Activated T-helper 17 cell treated with anti-CD3 and anti-CD28 coated beads, Interleukin-2, amount 50 U/mL, for 72 hours (primary cell): ENCODE data around the gene ZNF672. TPM values are rescaled to one million over a fixed set of nuclear protein-coding genes. Genes with fewer than 3 reads are reported as not detected.

Source experiments
- ATAC-seq: fragments of 150-1000 bp; cut with Tn5 transposase; replicated peaks from 2 replicates; pipeline ENCODE4 v1.10.0; 2021; ENCODE audit warnings: mild to moderate bottlenecking, moderate library complexity
- H3K27ac Mint-ChIP-seq: one replicate; pipeline ENCODE4 v1.8.0; 2022; ENCODE audit warnings: mixed read lengths
- H3K27me3 Mint-ChIP-seq: one replicate; pipeline ENCODE4 v1.8.0; 2022; ENCODE audit warnings: mixed read lengths
- H3K36me3 Mint-ChIP-seq: one replicate; pipeline ENCODE4 v1.8.0; 2022; ENCODE audit warnings: low read depth, mild to moderate bottlenecking, mixed read lengths
- H3K4me1 Mint-ChIP-seq: one replicate; pipeline ENCODE4 v1.8.0; 2022; ENCODE audit warnings: mixed read lengths
- H3K4me3 Mint-ChIP-seq: one replicate; pipeline ENCODE4 v1.8.0; 2022; ENCODE audit warnings: mild to moderate bottlenecking, mixed read lengths
- H3K9me3 Mint-ChIP-seq: one replicate; pipeline ENCODE4 v1.8.0; 2022; ENCODE audit warnings: mixed read lengths
- total RNA-seq, 2 donors: library from RNA; stranded (reverse); gene quantifications; one replicate each; pipeline ENCODE4 v1.2.3, GENCODE V29; 2022

The ZNF672 gene
- total RNA-seq, 2 donors from 2014 or later, result 36.1 to 38.8 TPM

- Mint-ChIP-seq H3K27me3 (no peaks in the 10 kb centered on the region), H3K36me3 (peaks cover 9% of the 10 kb centered on the region), H3K9me3 (no peaks in the 10 kb centered on the region), H3K27ac (peak overlapping the region; percentile 90), H3K4me3 (no peak overlapping the region), H3K4me1 (peaks cover 11% of the 10 kb centered on the region)
- ATAC-seq, result peak; percentile 75
Observed at GRCh38 chr1:248838357-248839167, 538 bp downstream of the ZNF672 start.

GRCh38 chr1:248839168-248839555 lies 1.1 kb downstream of the ZNF672 start:
- Mint-ChIP-seq H3K27me3 (no peaks in the 10 kb centered on the region), H3K27ac (peak overlapping the region; percentile 90), H3K9me3 (no peaks in the 10 kb centered on the region), H3K36me3 (peaks cover 15% of the 10 kb centered on the region), H3K4me1 (peaks cover 11% of the 10 kb centered on the region), H3K4me3 (no peak overlapping the region)
- ATAC-seq, result no peak

GRCh38 chr1:248840946-248841345 lies 2.9 kb downstream of the ZNF672 start:
- no peak for ATAC-seq
- no peak overlapping the region for H3K27ac Mint-ChIP-seq
- no peaks in the 10 kb centered on the region for H3K27me3 Mint-ChIP-seq
- H3K4me3 Mint-ChIP-seq, result peak overlapping the region; percentile 32
- H3K36me3 Mint-ChIP-seq, result peaks cover 33% of the 10 kb centered on the region
- H3K4me1 Mint-ChIP-seq, result peaks cover 11% of the 10 kb centered on the region
- H3K9me3 Mint-ChIP-seq, result no peaks in the 10 kb centered on the region

- Mint-ChIP-seq H3K27ac (peak overlapping the region; percentile 26), H3K4me1 (peaks cover 11% of the 10 kb centered on the region), H3K4me3 (peak overlapping the region; percentile 32), H3K36me3 (peaks cover 42% of the 10 kb centered on the region), H3K9me3 (no peaks in the 10 kb centered on the region), H3K27me3 (no peaks in the 10 kb centered on the region)
- no peak for ATAC-seq
Observed at GRCh38 chr1:248841702-248842395, 3.8 kb downstream of the ZNF672 start.

GRCh38 chr1:248842781-248843331 lies 4.8 kb downstream of the ZNF672 start:
- no peak overlapping the region for H3K4me3 Mint-ChIP-seq
- peaks cover 46% of the 10 kb centered on the region for H3K36me3 Mint-ChIP-seq
- no peak for ATAC-seq
- no peaks in the 10 kb centered on the region for H3K27me3 Mint-ChIP-seq
- peak overlapping the region; percentile 26 for H3K27ac Mint-ChIP-seq
- H3K9me3 Mint-ChIP-seq, result no peaks in the 10 kb centered on the region
- peaks cover 11% of the 10 kb centered on the region for H3K4me1 Mint-ChIP-seq

GRCh38 chr1:248843687-248844086 lies 5.7 kb downstream of the ZNF672 start:
- peaks cover 11% of the 10 kb centered on the region for H3K4me1 Mint-ChIP-seq
- no peak overlapping the region for H3K27ac Mint-ChIP-seq
- no peak for ATAC-seq
- peaks cover 51% of the 10 kb centered on the region for H3K36me3 Mint-ChIP-seq
- no peaks in the 10 kb centered on the region for H3K27me3 Mint-ChIP-seq
- H3K9me3 Mint-ChIP-seq, result no peaks in the 10 kb centered on the region
- no peak overlapping the region for H3K4me3 Mint-ChIP-seq

- Mint-ChIP-seq H3K36me3 (peaks cover 56% of the 10 kb centered on the region), H3K4me1 (peaks cover 15% of the 10 kb centered on the region), H3K27me3 (no peaks in the 10 kb centered on the region), H3K4me3 (no peak overlapping the region), H3K9me3 (no peaks in the 10 kb centered on the region), H3K27ac (no peak overlapping the region)
- ATAC-seq, result no peak
Observed at GRCh38 chr1:248844526-248844925, 6.5 kb downstream of the ZNF672 start.

GRCh38 chr1:248847181-248847955 lies 9.3 kb downstream of the ZNF672 start:
- Mint-ChIP-seq H3K36me3 (peaks cover 58% of the 10 kb centered on the region), H3K9me3 (no peaks in the 10 kb centered on the region), H3K4me1 (peaks cover 5% of the 10 kb centered on the region), H3K4me3 (no peak overlapping the region), H3K27ac (no peak overlapping the region), H3K27me3 (no peaks in the 10 kb centered on the region)
- no peak for ATAC-seq

- Mint-ChIP-seq H3K9me3 (no peaks in the 10 kb centered on the region), H3K27ac (no peak overlapping the region), H3K4me3 (no peak overlapping the region), H3K36me3 (peaks cover 58% of the 10 kb centered on the region), H3K4me1 (peaks cover 4% of the 10 kb centered on the region), H3K27me3 (no peaks in the 10 kb centered on the region)
- ATAC-seq, result no peak
Observed at GRCh38 chr1:248847956-248848561, 10.0 kb downstream of the ZNF672 start.

GRCh38 chr1:248848602-248849001 lies 10.6 kb downstream of the ZNF672 start:
- no peak for ATAC-seq
- H3K27ac Mint-ChIP-seq, result no peak overlapping the region

GRCh38 chr1:248849152-248849551 lies 11.1 kb downstream of the ZNF672 start:
- Mint-ChIP-seq H3K36me3 (peaks cover 52% of the 10 kb centered on the region), H3K27ac (no peak overlapping the region), H3K4me1 (peaks cover 7% of the 10 kb centered on the region), H3K4me3 (no peak overlapping the region), H3K9me3 (no peaks in the 10 kb centered on the region), H3K27me3 (no peaks in the 10 kb centered on the region)
- no peak for ATAC-seq

More at GRCh38 chr1:248848602-248849001, 10.6 kb downstream of the ZNF672 start:
- peaks cover 4% of the 10 kb centered on the region for H3K4me1 Mint-ChIP-seq
- H3K9me3 Mint-ChIP-seq, result no peaks in the 10 kb centered on the region
- no peak overlapping the region for H3K4me3 Mint-ChIP-seq
- H3K36me3 Mint-ChIP-seq, result peaks cover 57% of the 10 kb centered on the region
- no peaks in the 10 kb centered on the region for H3K27me3 Mint-ChIP-seq

- Mint-ChIP-seq H3K27me3 (no peaks in the 10 kb centered on the region), H3K9me3 (no peaks in the 10 kb centered on the region), H3K4me1 (peaks cover 11% of the 10 kb centered on the region), H3K4me3 (no peak overlapping the region), H3K36me3 (peaks cover 47% of the 10 kb centered on the region), H3K27ac (no peak overlapping the region)
- no peak for ATAC-seq
Observed at GRCh38 chr1:248849637-248850036, 11.6 kb downstream of the ZNF672 start.

GRCh38 chr1:248850124-248850523 lies 12.1 kb downstream of the ZNF672 start:
- no peaks in the 10 kb centered on the region for H3K27me3 Mint-ChIP-seq
- peaks cover 42% of the 10 kb centered on the region for H3K36me3 Mint-ChIP-seq
- H3K27ac Mint-ChIP-seq, result no peak overlapping the region

More at GRCh38 chr1:248850124-248850523, 12.1 kb downstream of the ZNF672 start:
- no peaks in the 10 kb centered on the region for H3K9me3 Mint-ChIP-seq
- H3K4me3 Mint-ChIP-seq, result no peak overlapping the region
- H3K4me1 Mint-ChIP-seq, result peaks cover 16% of the 10 kb centered on the region
- ATAC-seq, result no peak
